K562 (cell line): ENCODE data around the gene UROS. TPM values are rescaled to one million over a fixed set of nuclear protein-coding genes. Genes with fewer than 3 reads are reported as not detected.

Experiments used
- ATF1 ChIP-seq, 2 experiments: fragments of 450-650 bp in 1 of 2; IDR thresholded peaks; 2 replicates each; pipeline ENCODE4 v1.6.1; 2016; ENCODE audit warnings: missing compliant biosample characterization in 1 of 2, missing genetic modification characterization in 1 of 2
- DPF2 ChIP-seq: fragments of 450-650 bp; IDR thresholded peaks from 2 replicates; pipeline ENCODE4 v1.6.1; 2016
- GATAD2A ChIP-seq: fragments of 450-650 bp; IDR thresholded peaks from 2 replicates; pipeline ENCODE4 v1.6.1; 2017
- HES1 ChIP-seq: fragments of 450-650 bp; IDR thresholded peaks from 2 replicates; pipeline ENCODE4 v1.6.1; 2016; ENCODE audit warnings: low read depth, mild to moderate bottlenecking, moderate library complexity
- ILF3 ChIP-seq: fragments of 450-650 bp; IDR thresholded peaks from 2 replicates; pipeline ENCODE4 v1.6.1; 2018; ENCODE audit warnings: antibody characterized with exemption, mild to moderate bottlenecking, moderate library complexity, borderline replicate concordance
- MEF2D ChIP-seq: conservative IDR thresholded peaks from 2 replicates; pipeline ENCODE4 v1.6.1; 2016; ENCODE audit warnings: low read depth, missing genetic modification characterization, missing compliant biosample characterization
- NBN ChIP-seq: fragments of 450-650 bp; IDR thresholded peaks from 2 replicates; pipeline ENCODE4 v1.6.1; 2016; ENCODE audit warnings: low read depth, mild to moderate bottlenecking
- SRF ChIP-seq, 2 experiments: fragments of 250-450, 450-650 bp in 1 of 2; sonication (Bioruptor Pico) in 1 of 2; sonication (generic) in 1 of 2; formaldehyde crosslinking; IDR thresholded peaks; 2 replicates each; pipeline versions ENCODE4 v1.5.0 to v1.5.1; 2020 to 2022; ENCODE audit warnings: mild to moderate bottlenecking in 1 of 2, missing genetic modification reagents in 1 of 2
- ZNF24 ChIP-seq: fragments of 450-650 bp; IDR thresholded peaks from 2 replicates; pipeline ENCODE4 v1.6.1; 2016
- ZNF592 ChIP-seq: fragments of 450-650 bp; IDR thresholded peaks from 2 replicates; pipeline ENCODE4 v1.6.1; 2017; ENCODE audit warnings: antibody characterized with exemption, mild to moderate bottlenecking
- ZNF77 ChIP-seq: fragments of 250-450 bp; sonication (Bioruptor Pico); IDR thresholded peaks from 2 replicates; pipeline ENCODE4 v1.5.0; 2020
- polyA plus RNA-seq, 8 experiments: library from polyadenylated mRNA; depleted of rRNA in 4 of 8; stranded (reverse) in 5 of 8; unstranded in 3 of 8; fragments of >200 nt; fragmentation: Nextera tagmentation in 2 of 8; fragmentation: Illumina TruSeq in 1 of 8; extraction: Ambion mirVana in 2 of 8; extraction: Trizol in 1 of 8; gene quantifications; 2 replicates each; pipeline versions ENCODE4 v1.2.1 to v1.2.3, GENCODE V29; 2011 to 2014; ENCODE audit warnings: inconsistent platforms in 1 of 8, missing spikeins in 1 of 8
- total RNA-seq, 7 experiments: library from RNA; depleted of rRNA in 6 of 7; stranded (reverse); fragments of >200 nt in 6 of 7; fragmentation: Illumina TruSeq in 2 of 7; extraction: Trizol in 2 of 7; gene quantifications; 2 replicates each; pipeline versions ENCODE4 v1.2.1 to v1.2.3, GENCODE V29; 2011 to 2021; ENCODE audit warnings: low replicate concordance in 1 of 7
- TF ChIP-seq, protein P1 (sequence below), 2 experiments: fragments of 450-650 bp; IDR thresholded peaks; 2 replicates each; pipeline ENCODE4 v1.6.1; 2016; ENCODE audit warnings: mild to moderate bottlenecking in 2 of 2, borderline replicate concordance in 1 of 2, low read depth in 1 of 2, moderate library complexity in 1 of 2
- TF ChIP-seq, protein P2 (sequence below): fragments of 450-650 bp; IDR thresholded peaks from 2 replicates; pipeline ENCODE4 v1.6.1; 2016; ENCODE audit warnings: borderline replicate concordance

Gene UROS
- total and polyA plus RNA-seq, 9 of the 15 experiments (the other 6 are each of a cell fraction or from before 2014, with no cell fraction given): 6.4 to 39.1 (median 32.3) TPM

- TF ChIP-seq MEF2D (tag) (peak; percentile 63; the same call in 1 of the 2 replicates), SRF (CRISPR knock-in tag; IDR thresholded peaks at IDR 0.05) (peak in 1 of 2 experiments; percentile 41; a peak in 1 of 4 replicates), ZNF592 (peak; percentile 24; the same call in 1 of the 2 replicates), ZNF77 (no peak), ATF1 (CRISPR knock-in tag; IDR thresholded peaks at IDR 0.05) (no peak), ATF1 (tag; IDR thresholded peaks at IDR 0.05) (0 out of 2 replicates have a peak, but pooled peaks have one; percentile 29), ZNF24 (peak; percentile 9), NBN (peak; percentile 87), DPF2 (peak; percentile 97), GATAD2A (0 out of 2 replicates have a peak, but pooled peaks have one; percentile 13), ILF3 (no peak), HES1 (peak; percentile 88)
- TF ChIP-seq, protein P1, sequence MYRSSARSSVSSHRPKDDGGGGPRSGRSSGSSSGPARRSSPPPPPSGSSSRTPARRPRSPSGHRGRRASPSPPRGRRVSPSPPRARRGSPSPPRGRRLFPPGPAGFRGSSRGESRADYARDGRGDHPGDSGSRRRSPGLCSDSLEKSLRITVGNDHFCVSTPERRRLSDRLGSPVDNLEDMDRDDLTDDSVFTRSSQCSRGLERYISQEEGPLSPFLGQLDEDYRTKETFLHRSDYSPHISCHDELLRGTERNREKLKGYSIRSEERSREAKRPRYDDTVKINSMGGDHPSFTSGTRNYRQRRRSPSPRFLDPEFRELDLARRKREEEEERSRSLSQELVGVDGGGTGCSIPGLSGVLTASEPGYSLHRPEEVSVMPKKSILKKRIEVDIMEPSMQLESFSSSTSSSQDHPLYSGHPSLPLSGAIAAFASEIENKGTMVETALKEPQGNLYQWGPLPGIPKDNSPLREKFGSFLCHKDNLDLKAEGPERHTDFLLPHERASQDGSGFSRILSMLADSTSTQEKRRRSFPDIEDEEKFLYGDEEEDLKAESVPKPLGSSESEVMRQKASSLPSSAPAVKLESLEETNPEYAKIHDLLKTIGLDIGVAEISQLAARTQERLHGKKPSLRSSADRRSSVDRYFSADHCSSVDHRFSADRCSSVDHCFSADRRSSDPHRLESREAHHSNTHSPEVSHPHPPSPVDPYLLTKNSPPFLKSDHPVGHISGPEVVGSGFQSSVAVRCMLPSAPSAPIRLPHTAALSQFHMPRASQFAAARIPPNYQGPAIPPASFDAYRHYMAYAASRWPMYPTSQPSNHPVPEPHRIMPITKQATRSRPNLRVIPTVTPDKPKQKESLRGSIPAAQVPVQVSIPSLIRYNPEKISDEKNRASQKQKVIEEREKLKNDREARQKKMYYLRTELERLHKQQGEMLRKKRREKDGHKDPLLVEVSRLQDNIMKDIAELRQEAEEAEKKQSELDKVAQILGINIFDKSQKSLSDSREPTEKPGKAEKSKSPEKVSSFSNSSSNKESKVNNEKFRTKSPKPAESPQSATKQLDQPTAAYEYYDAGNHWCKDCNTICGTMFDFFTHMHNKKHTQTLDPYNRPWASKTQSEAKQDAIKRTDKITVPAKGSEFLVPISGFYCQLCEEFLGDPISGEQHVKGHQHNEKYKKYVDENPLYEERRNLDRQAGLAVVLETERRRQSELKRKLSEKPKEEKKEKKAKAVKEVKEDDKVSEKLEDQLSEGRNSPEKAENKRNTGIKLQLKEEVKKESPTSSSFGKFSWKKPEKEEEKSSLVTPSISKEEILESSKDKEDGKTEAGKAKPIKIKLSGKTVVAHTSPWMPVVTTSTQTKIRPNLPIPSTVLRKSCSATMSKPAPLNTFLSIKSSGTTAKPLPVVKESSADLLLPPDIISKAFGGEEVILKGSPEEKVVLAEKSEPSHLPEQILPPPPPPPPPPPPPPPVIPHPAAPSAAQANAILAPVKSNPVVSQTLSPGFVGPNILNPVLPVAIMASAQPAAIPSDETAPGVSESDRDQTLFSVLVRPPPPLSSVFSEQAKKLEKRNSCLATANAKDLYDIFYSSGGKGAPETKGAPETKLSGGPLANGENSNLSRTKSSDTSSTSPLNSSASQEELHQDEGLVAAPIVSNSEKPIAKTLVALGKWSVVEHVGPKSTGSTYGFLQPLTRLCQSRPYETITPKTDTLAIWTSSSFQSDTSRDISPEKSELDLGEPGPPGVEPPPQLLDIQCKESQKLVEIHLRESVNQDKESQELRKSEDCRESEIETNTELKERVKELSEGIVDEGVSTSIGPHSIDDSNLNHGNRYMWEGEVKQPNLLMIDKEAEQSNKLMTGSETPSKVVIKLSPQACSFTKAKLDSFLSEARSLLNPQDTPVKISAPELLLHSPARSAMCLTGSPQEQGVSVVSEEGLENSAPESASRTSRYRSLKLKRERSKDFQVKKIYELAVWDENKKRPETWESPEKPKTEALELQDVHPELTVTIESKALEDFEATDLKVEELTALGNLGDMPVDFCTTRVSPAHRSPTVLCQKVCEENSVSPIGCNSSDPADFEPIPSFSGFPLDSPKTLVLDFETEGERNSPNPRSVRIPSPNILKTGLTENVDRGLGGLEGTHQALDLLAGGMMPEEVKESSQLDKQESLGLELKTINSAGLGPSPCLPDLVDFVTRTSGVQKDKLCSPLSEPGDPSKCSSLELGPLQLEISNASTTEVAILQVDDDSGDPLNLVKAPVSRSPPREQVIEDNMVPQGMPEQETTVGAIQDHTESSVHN (IDR thresholded peaks at IDR 0.05; ENCODE audit: borderline replicate concordance in 1 of 2, low read depth in 1 of 2): no peak
- TF ChIP-seq, protein P2, sequence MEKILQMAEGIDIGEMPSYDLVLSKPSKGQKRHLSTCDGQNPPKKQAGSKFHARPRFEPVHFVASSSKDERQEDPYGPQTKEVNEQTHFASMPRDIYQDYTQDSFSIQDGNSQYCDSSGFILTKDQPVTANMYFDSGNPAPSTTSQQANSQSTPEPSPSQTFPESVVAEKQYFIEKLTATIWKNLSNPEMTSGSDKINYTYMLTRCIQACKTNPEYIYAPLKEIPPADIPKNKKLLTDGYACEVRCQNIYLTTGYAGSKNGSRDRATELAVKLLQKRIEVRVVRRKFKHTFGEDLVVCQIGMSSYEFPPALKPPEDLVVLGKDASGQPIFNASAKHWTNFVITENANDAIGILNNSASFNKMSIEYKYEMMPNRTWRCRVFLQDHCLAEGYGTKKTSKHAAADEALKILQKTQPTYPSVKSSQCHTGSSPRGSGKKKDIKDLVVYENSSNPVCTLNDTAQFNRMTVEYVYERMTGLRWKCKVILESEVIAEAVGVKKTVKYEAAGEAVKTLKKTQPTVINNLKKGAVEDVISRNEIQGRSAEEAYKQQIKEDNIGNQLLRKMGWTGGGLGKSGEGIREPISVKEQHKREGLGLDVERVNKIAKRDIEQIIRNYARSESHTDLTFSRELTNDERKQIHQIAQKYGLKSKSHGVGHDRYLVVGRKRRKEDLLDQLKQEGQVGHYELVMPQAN: no peak
Measured at GRCh38 chr10:125816548-125816947, 6.5 kb downstream of the UROS start (continued).
